A549 (cell line): ENCODE measurements around the gene MYO9A. TPM values are rescaled to one million over a fixed set of nuclear protein-coding genes. Genes with fewer than 3 reads are reported as not detected.

ENCODE experiments used
- ATAC-seq, 2 experiments: fragments of 200-7000 bp in 1 of 2; fragments of >200 bp in 1 of 2; cut with Nextera tagmentation in 1 of 2; cut with Tn5 transposase in 1 of 2; 3 replicates each; pipeline versions ENCODE4 v1.8.0 to v1.9.1; 2018 to 2020; ENCODE audit warnings: mild to moderate bottlenecking in 1 of 2, moderate library complexity in 1 of 2
- CTCF ChIA-PET: fragments of 300-600 bp; sonication (Branson Sonifier 250); formaldehyde crosslinking; extraction: SDS; loops from one replicate; lab custom pipeline; 2021; ENCODE audit warnings: antibody characterized with exemption, inconsistent platforms; lab: Yijun Ruan, JAX
- POLR2A ChIA-PET: fragments of 350-600 bp; formaldehyde crosslinking; extraction: SDS; loops from one replicate; lab custom pipeline; 2021; ENCODE audit warnings: antibody characterized with exemption, inconsistent platforms; lab: Yijun Ruan, JAX
- DNase-seq, 2 experiments: peaks; one replicate each; pipeline versions ENCODE4 v3.0.0 to v3.0.0-alpha.2; 2011 to 2016; ENCODE audit warnings: low read depth in 1 of 2, low spot score in 1 of 2
- FAIRE-seq: peaks from 2 replicates; lab custom pipeline; 2011; peaks lifted over from hg19 to GRCh38; lab: Jason Lieb, UNC
- H3K27ac ChIP-seq, 2 experiments: fragments of >200 bp; sonication (Bioruptor Twin); formaldehyde crosslinking; 3 replicates each; pipeline ENCODE4 v1.5.1; 2016 to 2017
- H3K4me1 ChIP-seq: fragments of >200 bp; sonication (Bioruptor Twin); formaldehyde crosslinking; 3 replicates; pipeline ENCODE4 v1.6.1; 2016
- H3K4me2 ChIP-seq: fragments of >200 bp; sonication (Bioruptor Twin); formaldehyde crosslinking; 3 replicates; pipeline ENCODE4 v1.6.1; 2016
- H3K4me3 ChIP-seq: fragments of >200 bp; sonication (Bioruptor Twin); formaldehyde crosslinking; 3 replicates; pipeline ENCODE4 v1.5.1; 2016
- H3K9me3 ChIP-seq: fragments of >200 bp; sonication (Bioruptor Twin); formaldehyde crosslinking; 3 replicates; pipeline ENCODE4 v1.6.1; 2016
- CBX8 ChIP-seq: fragments of 200-600 bp; sonication (generic); IDR thresholded peaks from 2 replicates; pipeline ENCODE4 v1.6.1; 2016
- CTCF ChIP-seq: fragments of >200 bp; sonication (Bioruptor Twin); formaldehyde crosslinking; IDR thresholded peaks from 3 replicates; pipeline ENCODE4 v1.5.1; 2016
- E2F6 ChIP-seq: IDR thresholded peaks from 2 replicates; pipeline ENCODE4 v1.6.1; 2012; ENCODE audit warnings: low read depth, borderline replicate concordance
- EHF ChIP-seq: fragments of 250-450 bp; sonication (Bioruptor Pico); IDR thresholded peaks from 2 replicates; pipeline ENCODE4 v1.5.0; 2020; ENCODE audit warnings: mild to moderate bottlenecking
- HOXB5 ChIP-seq: fragments of 250-450 bp; sonication (Bioruptor Pico); IDR thresholded peaks from 2 replicates; pipeline ENCODE4 v1.5.0; 2020; ENCODE audit warnings: mild to moderate bottlenecking, moderate library complexity
- JUN ChIP-seq, 2 experiments: fragments of >200 bp; sonication (Bioruptor Twin); formaldehyde crosslinking; IDR thresholded peaks; 2 replicates in 1 of 2; 3 replicates in 1 of 2; pipeline ENCODE4 v1.6.1; 2016 to 2017
- KDM1A ChIP-seq: fragments of 200-600 bp; sonication (generic); IDR thresholded peaks from 2 replicates; pipeline ENCODE4 v1.6.1; 2016; ENCODE audit warnings: low read depth, mild to moderate bottlenecking
- KDM5A ChIP-seq: fragments of 200-600 bp; sonication (generic); IDR thresholded peaks from 2 replicates; pipeline ENCODE4 v1.6.1; 2016; ENCODE audit warnings: antibody characterized with exemption, mild to moderate bottlenecking
- MAZ ChIP-seq: fragments of 150-350 bp; IDR thresholded peaks from 2 replicates; pipeline ENCODE4 v1.6.1; 2014; ENCODE audit warnings: antibody characterized with exemption, low read depth, low read length, borderline replicate concordance
- MYC ChIP-seq: IDR thresholded peaks from 2 replicates; pipeline ENCODE4 v1.6.1; 2012; ENCODE audit warnings: mild to moderate bottlenecking, inconsistent platforms, low read length, improper control_type of control experiment, borderline replicate concordance
- NPAS2 ChIP-seq: fragments of 250-450 bp; sonication (Bioruptor Pico); IDR thresholded peaks from 2 replicates; pipeline ENCODE4 v1.8.0; 2022; ENCODE audit warnings: mild to moderate bottlenecking, moderate library complexity, borderline replicate concordance
- NR3C1 ChIP-seq: fragments of >200 bp; sonication (Bioruptor Twin); formaldehyde crosslinking; IDR thresholded peaks from 3 replicates; pipeline ENCODE4 v1.6.1; 2017
- POLR2A ChIP-seq: IDR thresholded peaks from 2 replicates; pipeline ENCODE4 v1.6.1; 2012; ENCODE audit warnings: mild to moderate bottlenecking, low read length
- RAD21 ChIP-seq, 2 experiments: fragments of >200 bp in 1 of 2; sonication (Bioruptor Twin) in 1 of 2; formaldehyde crosslinking in 1 of 2; IDR thresholded peaks in 1 of 2; conservative IDR thresholded peaks in 1 of 2; 2 replicates in 1 of 2; 3 replicates in 1 of 2; pipeline ENCODE4 v1.6.1; 2012 to 2018; ENCODE audit warnings: inconsistent platforms in 1 of 2
- REST ChIP-seq: fragments of 200-600 bp; sonication (generic); IDR thresholded peaks from 2 replicates; pipeline ENCODE4 v1.6.1; 2016; ENCODE audit warnings: antibody characterized with exemption, mild to moderate bottlenecking, moderate library complexity
- SMC3 ChIP-seq: fragments of >200 bp; sonication (Bioruptor Twin); formaldehyde crosslinking; IDR thresholded peaks from 3 replicates; pipeline ENCODE4 v1.6.1; 2018; ENCODE audit warnings: inconsistent platforms
- SREBF2 ChIP-seq: fragments of 450-650 bp; IDR thresholded peaks from 2 replicates; pipeline ENCODE4 v1.6.1; 2014; ENCODE audit warnings: mild to moderate bottlenecking, moderate library complexity
- TP53 ChIP-seq: fragments of 250-450 bp; sonication (Bioruptor Pico); IDR thresholded peaks from 2 replicates; pipeline ENCODE4 v1.5.0; 2021; ENCODE audit warnings: mild to moderate bottlenecking, moderate library complexity
- USF2 ChIP-seq: fragments of 450-650 bp; IDR thresholded peaks from 2 replicates; pipeline ENCODE4 v1.6.1; 2014; ENCODE audit warnings: antibody characterized with exemption
- ZFP36 ChIP-seq: fragments of 450-650 bp; IDR thresholded peaks from 2 replicates; pipeline ENCODE4 v1.6.1; 2014; ENCODE audit warnings: borderline replicate concordance; ENCODE audit not compliant: partially characterized antibody
- WGBS: methylation state at CpG from one replicate; pipeline ENCODE4 v1.1.6; 2017; ENCODE audit errors: missing lambda C conversion rate; 5-methylcytosine and 5-hydroxymethylcytosine counted together
- polyA plus RNA-seq, 4 experiments: library from polyadenylated mRNA; depleted of rRNA in 3 of 4; stranded (reverse); fragments of >200 nt; fragmentation: RNase III in 1 of 4; extraction: RNeasy Plus Mini Kit Qiagen cat#74134 plus additional on column Dnase treatment in 1 of 4; gene quantifications; 2 replicates in 3 of 4; 3 replicates in 1 of 4; pipeline ENCODE4 v1.2.3, GENCODE V29; 2011 to 2017

Gene MYO9A
- polyA plus RNA-seq, 2 of the 4 experiments (the other 2 are of a cell fraction), result 5.9 to 21.9 TPM

- TF ChIP-seq MAZ, result no peak
These were observed 18.5 kb upstream of the MYO9A start (continued) for GRCh38 chr15:72136170-72137051.

DNA sequence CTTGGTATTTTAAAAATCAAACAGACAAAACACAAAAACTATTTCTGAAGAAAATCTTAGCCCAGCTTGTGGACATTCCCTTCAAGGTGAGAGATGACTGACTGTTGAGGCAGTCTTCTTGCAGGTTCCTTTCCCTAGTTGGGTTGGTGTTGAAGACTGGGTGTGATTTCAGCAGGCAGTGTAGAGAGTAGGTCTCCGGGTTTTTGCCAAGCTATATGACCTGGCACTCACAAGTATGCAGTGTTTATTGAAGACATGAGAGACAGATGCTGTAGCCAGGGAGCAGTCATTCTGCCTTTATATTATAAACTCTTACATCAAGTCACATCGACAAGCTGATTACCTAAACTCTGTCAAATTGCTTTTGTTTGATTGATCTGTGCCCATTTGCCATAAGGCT is 17.8 kb upstream of the MYO9A start:
- DNase-seq, result no peak
- H3K4me2 ChIP-seq, result 0 out of 3 replicates have a peak overlapping the region, but pooled peaks have one; percentile 5
- no peak overlapping the region for H3K4me3 ChIP-seq
- WGBS, result 46% methylated on average over 2 of the region's 2 CpGs
- peak in 1 of 2 experiments; percentile 53; a peak in 2 of 6 replicates for ATAC-seq
- H3K4me1 ChIP-seq, result peaks cover 25% of the 10 kb centered on the region; the same call in 2 of the 3 replicates
- H3K27ac ChIP-seq, result no peak overlapping the region
- ChIA-PET POLR2A (no interaction called here), CTCF (interaction anchor here (0.9 kb wide), 1 partner anchor 20 kb away, joined by 6 read pairs; no protein-coding TSS in a partner anchor)
- TF ChIP-seq CTCF (no peak), MYC (no peak), USF2 (no peak), NR3C1 (no peak), POLR2A (no peak), EHF (CRISPR knock-in tag) (no peak), CBX8 (no peak), RAD21 (conservative IDR thresholded peaks at IDR 0.05 in 1 of 2, IDR thresholded peaks at IDR 0.05 in 1 of 2) (no peak), REST (no peak), TP53 (no peak), SMC3 (no peak), KDM5A (no peak), E2F6 (no peak), SREBF2 (no peak), JUN (IDR thresholded peaks at IDR 0.05) (no peak), KDM1A (no peak), ZFP36 (no peak), NPAS2 (CRISPR knock-in tag) (no peak), HOXB5 (CRISPR knock-in tag) (no peak)
- peak; percentile 79 for FAIRE-seq
- no peaks in the 10 kb centered on the region for H3K9me3 ChIP-seq
